H1 (cell line): Measurements from ENCODE around the gene SPPL2B. TPM values are rescaled to one million over a fixed set of nuclear protein-coding genes. Genes with fewer than 3 reads are reported as not detected.

Source experiments
- CTCF ChIA-PET: fragments of 300-600 bp; sonication (Branson Sonifier 250); formaldehyde crosslinking; loops from one replicate; lab custom pipeline; 2021; ENCODE audit not compliant: partially characterized antibody; lab: Charles Lee
- POLR2A ChIA-PET: fragments of 300-600 bp; sonication (Branson Sonifier 250); formaldehyde crosslinking; loops from one replicate; lab custom pipeline; 2021; ENCODE audit warnings: inconsistent platforms; ENCODE audit not compliant: partially characterized antibody; lab: Charles Lee
- DNase-seq, 2 experiments: peaks; one replicate each; pipeline versions ENCODE4 v3.0.0 to v3.0.0-alpha.2; 2010 to 2022; ENCODE audit warnings: low spot score in 2 of 2, low read depth in 1 of 2, mixed read lengths in 1 of 2
- FAIRE-seq: peaks from 2 replicates; lab custom pipeline; 2011; peaks lifted over from hg19 to GRCh38; lab: Jason Lieb, UNC
- H2AFZ ChIP-seq: 2 replicates; pipeline ENCODE4 v1.8.1; 2012; ENCODE audit warnings: low read length, inconsistent platforms
- H2AK5ac ChIP-seq: 2 replicates; pipeline ENCODE4 v1.6.1; 2013; ENCODE audit warnings: low read depth, low read length
- H2BK120ac ChIP-seq: replicated peaks from 2 replicates; pipeline ENCODE3; 2013; ENCODE audit warnings: low read depth, low read length, inconsistent platforms
- H2BK12ac ChIP-seq: 2 replicates; pipeline ENCODE4 v1.6.1; 2013; ENCODE audit warnings: low read depth, low read length
- H2BK15ac ChIP-seq: 2 replicates; pipeline ENCODE4 v1.6.1; 2013; ENCODE audit warnings: low read length
- H2BK20ac ChIP-seq: 2 replicates; pipeline ENCODE4 v1.6.1; 2013; ENCODE audit warnings: low read length
- H2BK5ac ChIP-seq: 2 replicates; pipeline ENCODE4 v1.6.1; 2013; ENCODE audit warnings: low read depth, low read length
- H3K14ac ChIP-seq: 2 replicates; pipeline ENCODE4 v1.6.1; 2013; ENCODE audit warnings: inconsistent platforms; ENCODE audit not compliant: insufficient read length
- H3K18ac ChIP-seq: 2 replicates; pipeline ENCODE4 v1.6.1; 2013; ENCODE audit warnings: low read length; ENCODE audit errors: extremely low read depth
- H3K23ac ChIP-seq: 2 replicates; pipeline ENCODE4 v1.6.1; 2013; ENCODE audit warnings: inconsistent platforms; ENCODE audit not compliant: insufficient read length
- H3K23me2 ChIP-seq: 2 replicates; pipeline ENCODE4 v1.6.1; 2013; ENCODE audit warnings: low read depth, low read length
- H3K27ac ChIP-seq: 2 replicates; pipeline ENCODE4 v1.6.1; 2011; ENCODE audit warnings: low read depth, low read length, inconsistent platforms
- H3K27me3 ChIP-seq, 4 experiments: replicated peaks in 1 of 4; 1 replicate in 1 of 4; 2 replicates in 3 of 4; pipeline versions ENCODE4 v1.6.1 to v1.8.1; 2011 to 2013; ENCODE audit warnings: low read length in 3 of 4, mild to moderate bottlenecking in 3 of 4, inconsistent platforms in 2 of 4, mixed read lengths in 2 of 4, moderate library complexity in 1 of 4; ENCODE audit not compliant: control insufficient read depth in 3 of 4, insufficient read depth in 3 of 4; ENCODE audit errors: extremely low read depth in 1 of 4
- H3K36me3 ChIP-seq, 4 experiments: 2 replicates each; pipeline versions ENCODE4 v1.6.1 to v1.8.1; 2011 to 2013; ENCODE audit warnings: mild to moderate bottlenecking in 4 of 4, low read length in 3 of 4, moderate library complexity in 2 of 4, control low read depth in 1 of 4, inconsistent platforms in 1 of 4; ENCODE audit not compliant: insufficient read depth in 4 of 4, control insufficient read depth in 2 of 4
- H3K4ac ChIP-seq: replicated peaks from 2 replicates; pipeline ENCODE3; 2013; ENCODE audit warnings: low read length, low read depth, mixed read lengths, inconsistent platforms; ENCODE audit not compliant: insufficient read length
- H3K4me1 ChIP-seq, 4 experiments: replicated peaks in 1 of 4; 1 replicate in 1 of 4; 2 replicates in 3 of 4; pipeline versions ENCODE4 v1.6.1 to v1.8.1; 2011 to 2013; ENCODE audit warnings: low read length in 3 of 4, inconsistent platforms in 2 of 4, mixed read lengths in 1 of 4; ENCODE audit not compliant: insufficient read depth in 4 of 4, control insufficient read depth in 3 of 4
- H3K4me2 ChIP-seq, 2 experiments: 2 replicates each; pipeline versions ENCODE4 v1.6.1 to v1.8.1; 2011 to 2013; ENCODE audit warnings: low read depth in 2 of 2, low read length in 2 of 2, control low read depth in 1 of 2, inconsistent platforms in 1 of 2, mild to moderate bottlenecking in 1 of 2; ENCODE audit not compliant: insufficient read depth in 1 of 2
- H3K4me3 ChIP-seq, 4 experiments: fragments of 200-600, 300-600 bp in 1 of 4; sonication (generic), shearing (Covaris generic), sonication (Bioruptor Twin) in 1 of 4; 2 replicates each; pipeline versions ENCODE4 v1.5.1 to v1.8.1; 2011 to 2016; ENCODE audit warnings: low read length in 4 of 4, low read depth in 3 of 4, control low read depth in 2 of 4, inconsistent platforms in 2 of 4, mild to moderate bottlenecking in 2 of 4, mixed read lengths in 1 of 4, moderate library complexity in 1 of 4; ENCODE audit not compliant: insufficient read depth in 2 of 4; ENCODE audit errors: extremely low read depth in 1 of 4
- H3K56ac ChIP-seq: replicated peaks from 2 replicates; pipeline ENCODE3; 2013; ENCODE audit warnings: low read depth, mild to moderate bottlenecking, mixed read lengths, low read length, inconsistent platforms; ENCODE audit not compliant: insufficient read length
- H3K79me1 ChIP-seq: 2 replicates; pipeline ENCODE4 v1.6.1; 2013; ENCODE audit warnings: low read depth, low read length, control low read depth
- H3K79me2 ChIP-seq, 2 experiments: 2 replicates each; pipeline versions ENCODE4 v1.6.1 to v1.8.1; 2012 to 2013; ENCODE audit warnings: low read length in 2 of 2, mild to moderate bottlenecking in 2 of 2, inconsistent platforms in 1 of 2; ENCODE audit not compliant: insufficient read depth in 2 of 2, control insufficient read depth in 1 of 2
- H3K9ac ChIP-seq, 4 experiments: replicated peaks in 1 of 4; 1 replicate in 1 of 4; 2 replicates in 3 of 4; pipeline versions ENCODE4 v1.6.1 to v1.8.1; 2011 to 2013; ENCODE audit warnings: low read depth in 3 of 4, low read length in 3 of 4, control low read depth in 2 of 4, mild to moderate bottlenecking in 2 of 4, moderate library complexity in 2 of 4, inconsistent platforms in 1 of 4; ENCODE audit errors: extremely low read depth in 1 of 4
- H3K9me3 ChIP-seq, 2 experiments: 2 replicates each; pipeline versions ENCODE4 v1.6.1 to v1.8.1; 2012 to 2013; ENCODE audit warnings: mild to moderate bottlenecking in 2 of 2, moderate library complexity in 2 of 2, control low read depth in 1 of 2, inconsistent platforms in 1 of 2, low read depth in 1 of 2, low read length in 1 of 2, mixed read lengths in 1 of 2; ENCODE audit not compliant: insufficient read depth in 2 of 2
- H4K20me1 ChIP-seq, 2 experiments: replicated peaks in 1 of 2; 2 replicates each; pipeline versions ENCODE3 to v1.8.1; 2011 to 2013; ENCODE audit warnings: inconsistent platforms in 2 of 2, low read length in 2 of 2, mild to moderate bottlenecking in 1 of 2; ENCODE audit not compliant: insufficient read depth in 2 of 2, control insufficient read depth in 1 of 2
- H4K5ac ChIP-seq: 2 replicates; pipeline ENCODE4 v1.6.1; 2013; ENCODE audit warnings: low read length, low read depth, mixed read lengths, inconsistent platforms; ENCODE audit not compliant: insufficient read length
- H4K8ac ChIP-seq: 2 replicates; pipeline ENCODE4 v1.8.0; 2013; ENCODE audit warnings: mild to moderate bottlenecking, moderate library complexity, low read length, inconsistent platforms; ENCODE audit not compliant: insufficient read depth; ENCODE audit errors: extremely low read depth
- H4K91ac ChIP-seq: replicated peaks from 2 replicates; pipeline ENCODE3; 2013; ENCODE audit warnings: low read length, mixed read lengths, inconsistent platforms; ENCODE audit not compliant: insufficient read length
- ASH2L ChIP-seq: fragments of 200-600, 300-600 bp; sonication (generic); IDR thresholded peaks from one replicate; pipeline ENCODE4 v1.7.1; 2017; ENCODE audit warnings: low read length
- BCL11A ChIP-seq, 2 experiments: IDR thresholded peaks; one replicate each; pipeline ENCODE4 v1.6.1; 2011; ENCODE audit warnings: low read depth in 2 of 2, low read length in 2 of 2, mild to moderate bottlenecking in 2 of 2
- EP300 ChIP-seq, 2 experiments: IDR thresholded peaks; 1 replicate in 1 of 2; 2 replicates in 1 of 2; pipeline ENCODE4 v1.6.1; 2011 to 2012; ENCODE audit warnings: low read depth in 2 of 2, low read length in 2 of 2, mild to moderate bottlenecking in 2 of 2, borderline replicate concordance in 1 of 2, inconsistent platforms in 1 of 2, moderate library complexity in 1 of 2
- EZH2 ChIP-seq: fragments of 200-600 bp; sonication (generic); IDR thresholded peaks from 2 replicates; pipeline ENCODE4 v1.7.1; 2012; ENCODE audit warnings: low read depth, mild to moderate bottlenecking, moderate library complexity, low read length, inconsistent platforms; ENCODE audit not compliant: severe bottlenecking
- HDAC2 ChIP-seq, 2 experiments: fragments of 300-600 bp in 1 of 2; sonication (generic) in 1 of 2; IDR thresholded peaks; 2 replicates each; pipeline ENCODE4 v1.6.1; 2011 to 2012; ENCODE audit warnings: low read depth in 2 of 2, low read length in 2 of 2, mild to moderate bottlenecking in 2 of 2, moderate library complexity in 2 of 2, borderline replicate concordance in 1 of 2, inconsistent platforms in 1 of 2
- RAD21 ChIP-seq, 2 experiments: IDR thresholded peaks in 1 of 2; conservative IDR thresholded peaks in 1 of 2; 2 replicates each; pipeline ENCODE4 v1.6.1; 2011; ENCODE audit warnings: low read depth in 2 of 2, low read length in 2 of 2, improper control_type of control experiment in 1 of 2, inconsistent platforms in 1 of 2, mild to moderate bottlenecking in 1 of 2, moderate library complexity in 1 of 2
- SP2 ChIP-seq: IDR thresholded peaks from 2 replicates; pipeline ENCODE4 v1.6.1; 2012; ENCODE audit warnings: mild to moderate bottlenecking, low read length, inconsistent platforms
- WGBS, 2 experiments: shearing (Covaris generic) in 1 of 2; methylation state at CpG; one replicate each; pipeline versions ENCODE4 v1.1.6 to v1.1.7; 2013 to 2015; ENCODE audit warnings: low lambda C conversion rate in 2 of 2, mixed read lengths in 2 of 2, inconsistent platforms in 1 of 2, low coverage in 1 of 2, missing lambda C conversion rate in 1 of 2; ENCODE audit not compliant: insufficient replicate concordance in 2 of 2, insufficient coverage in 1 of 2, insufficient read length in 1 of 2; ENCODE audit errors: extremely low coverage in 1 of 2, missing lambda C conversion rate in 1 of 2; 5-methylcytosine and 5-hydroxymethylcytosine counted together
- polyA plus RNA-seq, 7 experiments: library from polyadenylated mRNA; depleted of rRNA in 3 of 7; stranded (reverse) in 5 of 7; unstranded in 2 of 7; fragments of >200 nt in 5 of 7; fragments of 200-250 nt in 2 of 7; gene quantifications; 1 replicate in 5 of 7; 2 replicates in 1 of 7; 4 replicates in 1 of 7; pipeline versions ENCODE4 v1.2.1 to v1.2.3, GENCODE V29; 2011 to 2013; ENCODE audit warnings: missing spikeins in 2 of 7, mixed read lengths in 2 of 7
- total RNA-seq: library from RNA; stranded (reverse); fragmentation: NEBNext Ultra II Directional; extraction: Animal tissue kit (Norgen Biotek cat#: 25700); gene quantifications from 2 replicates; pipeline ENCODE4 v1.2.1, GENCODE V29; 2021

SPPL2B gene
- total and polyA plus RNA-seq, 2 of the 8 experiments (the other 6 are each of a cell fraction or from before 2014, with no cell fraction given), result 34.8 to 55.7 TPM

DNA sequence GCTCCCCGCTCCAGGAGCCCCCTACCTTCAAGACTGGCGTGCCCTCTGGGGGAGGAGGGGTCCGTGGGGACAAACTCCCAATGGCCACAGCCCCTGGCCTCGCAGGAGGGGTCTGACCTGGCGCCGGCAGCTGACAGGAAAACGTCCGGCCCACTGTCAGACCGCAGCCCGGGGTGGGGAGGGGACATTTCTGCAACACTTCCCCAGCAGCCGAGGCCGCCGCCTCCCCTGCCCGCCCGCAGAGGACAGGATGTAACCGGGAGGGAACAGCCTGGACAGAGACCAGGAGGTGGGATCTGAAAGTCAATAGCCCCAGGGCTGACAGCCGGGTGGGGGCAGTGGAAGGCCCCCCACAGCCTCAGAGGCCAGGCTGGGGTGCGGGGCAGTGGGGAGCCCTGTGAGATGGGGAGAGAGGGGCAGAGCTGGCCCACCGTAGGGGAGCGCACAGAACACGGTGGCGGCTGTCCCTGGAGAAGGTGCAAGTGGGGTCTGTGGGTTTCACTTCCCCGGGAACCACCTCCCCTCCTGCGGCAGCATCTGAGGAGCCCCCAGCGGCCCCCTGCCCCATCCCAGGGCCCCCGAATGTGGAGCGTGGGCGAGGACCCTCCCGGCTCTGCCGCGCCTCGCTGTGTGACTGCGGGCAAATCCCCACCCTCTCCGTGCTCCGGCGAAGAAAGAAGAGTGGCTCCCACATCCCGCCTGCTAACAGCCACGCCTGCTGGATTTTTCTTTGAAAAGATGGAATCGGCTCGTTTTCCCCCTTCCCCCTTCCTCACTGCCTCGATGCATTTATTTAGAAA, 46.2 kb upstream of the SPPL2B start, which contains the start of gene PEAK3:
TSS of gene PEAK3 (minus strand) at position 114 of the 800 bp plus-strand sequence. CDS start 1,244 bp downstream, outside the sequence.
- peaks cover 5% of the 10 kb centered on the region; the same call in 1 of the 2 replicates for H3K23me2 ChIP-seq
- H3K79me1 ChIP-seq, result no peaks in the 10 kb centered on the region
- FAIRE-seq (no peak), DNase-seq (peak in 1 of 2 experiments; percentile 79)
- H3K4ac ChIP-seq, result no peak within 1 kb of the TSS
- no peak within 1 kb of the TSS for H3K27ac ChIP-seq
- POLR2A ChIA-PET, result interaction anchor here (1.0 to 2.1 kb wide), 7 partner anchors 9 to 37 kb away, joined by 3 to 9 read pairs (median 3); no protein-coding TSS in a partner anchor
- CTCF ChIA-PET, result interaction anchor here (0.9 to 1.4 kb wide), 3 partner anchors 17 to 36 kb away, joined by 3 to 5 read pairs (median 3); no protein-coding TSS in a partner anchor
- H2BK120ac ChIP-seq, result no peak within 1 kb of the TSS
- no peak within 1 kb of the TSS for H2BK20ac ChIP-seq
- H3K9ac ChIP-seq, result no peak within 1 kb of the TSS
- peaks cover 0 to 5% (median 0%) of the 10 kb centered on the region in 4 experiments; a peak in 2 of 7 replicates for H3K4me1 ChIP-seq
- H2AK5ac ChIP-seq, result no peak within 1 kb of the TSS
- H3K9me3 ChIP-seq, result no peaks in the 10 kb centered on the region
- H3K27me3 ChIP-seq, result peaks cover 0 to 23% (median 16%) of the 10 kb centered on the region in 4 experiments; a peak in 6 of 7 replicates
- no peaks in the 10 kb centered on the region for H3K36me3 ChIP-seq
- H4K8ac ChIP-seq, result peak within 1 kb of the TSS; percentile 31; the same call in 1 of the 2 replicates
- H2BK15ac ChIP-seq, result no peak within 1 kb of the TSS
- no peak within 1 kb of the TSS for H3K14ac ChIP-seq
- H3K18ac ChIP-seq, result no peak within 1 kb of the TSS
- H2BK5ac ChIP-seq, result no peak within 1 kb of the TSS
- H3K56ac ChIP-seq, result no peak within 1 kb of the TSS
- H3K79me2 ChIP-seq, result no peaks in the 10 kb centered on the region
- peaks cover 0 to 4% of the 10 kb centered on the region in 2 experiments for H4K20me1 ChIP-seq
- peak within 1 kb of the TSS; percentile 28 to 64 (median 44) for H3K4me3 ChIP-seq
- H3K23ac ChIP-seq, result no peak within 1 kb of the TSS
- H3K4me2 ChIP-seq, result peak within 1 kb of the TSS; percentile 79 to 83
- no peak within 1 kb of the TSS for H2AFZ ChIP-seq
- 8% methylated on average over 33 of the region's 41 CpGs; no CpG with 5 or more reads in 1 of the 2 experiments for WGBS, 2 experiments
- no peak within 1 kb of the TSS for H2BK12ac ChIP-seq
- no peak within 1 kb of the TSS for H4K5ac ChIP-seq
- no peak within 1 kb of the TSS for H4K91ac ChIP-seq
- no peak for TF ChIP-seq HDAC2 (IDR thresholded peaks at IDR 0.05; ENCODE audit: borderline replicate concordance in 1 of 2, low read depth in 2 of 2, low read length in 2 of 2)
- TF ChIP-seq ASH2L, result no peak
- no peak; a peak in 1 of 4 replicates for TF ChIP-seq RAD21 (IDR thresholded peaks at IDR 0.05 in 1 of 2, conservative IDR thresholded peaks at IDR 0.05 in 1 of 2; ENCODE audit: low read depth in 2 of 2, low read length in 2 of 2)
- peak; percentile 52 for TF ChIP-seq EZH2
- TF ChIP-seq SP2, result no peak
- TF ChIP-seq BCL11A (IDR thresholded peaks at IDR 0.05; ENCODE audit: low read depth in 2 of 2, low read length in 2 of 2), result no peak
- no peak for TF ChIP-seq EP300 (IDR thresholded peaks at IDR 0.05; ENCODE audit: borderline replicate concordance in 1 of 2, low read depth in 2 of 2, low read length in 2 of 2)
